GM23338 (cell line): ENCODE data around the gene PGA3. TPM values are rescaled to one million over a fixed set of nuclear protein-coding genes. Genes with fewer than 3 reads are reported as not detected.
"Not testable (repeated sequence)": the region's sequence is repeated elsewhere in the genome, so short reads cannot be mapped to it uniquely, and the experiment has no call there.

ENCODE experiments used
- ATAC-seq: fragments of 200-7000 bp; cut with Tn5 transposase; 3 replicates; pipeline ENCODE4 v1.9.1; 2020
- DNase-seq: peaks from one replicate; pipeline ENCODE4 v3.0.0-alpha.2; 2015; ENCODE audit warnings: low spot score
- H2AFZ ChIP-seq: fragments of 200-600 bp; sonication (generic); 2 replicates; pipeline ENCODE4 v1.8.0; 2016; ENCODE audit warnings: antibody characterized with exemption, mild to moderate bottlenecking, moderate library complexity
- H3F3A ChIP-seq: fragments of 200-600 bp; sonication (generic); replicated peaks from 2 replicates; pipeline ENCODE4 v1.8.0; 2017; ENCODE audit warnings: antibody characterized with exemption, mixed run types, low read depth
- H3K27ac ChIP-seq: fragments of 200-600 bp; sonication (generic); 2 replicates; pipeline ENCODE4 v1.6.1; 2016; ENCODE audit warnings: low read depth
- H3K27me3 ChIP-seq: fragments of 200-600 bp; sonication (generic); 2 replicates; pipeline ENCODE4 v1.8.0; 2016; ENCODE audit warnings: mild to moderate bottlenecking, mixed run types, moderate library complexity; ENCODE audit not compliant: insufficient read depth
- H3K36me3 ChIP-seq: fragments of 200-600 bp; sonication (generic); 2 replicates; pipeline ENCODE4 v1.8.0; 2016; ENCODE audit warnings: mild to moderate bottlenecking; ENCODE audit not compliant: insufficient read depth
- H3K4me1 ChIP-seq: fragments of 200-600 bp; sonication (generic); 2 replicates; pipeline ENCODE4 v1.8.0; 2016; ENCODE audit warnings: mild to moderate bottlenecking, moderate library complexity; ENCODE audit not compliant: insufficient read depth
- H3K4me2 ChIP-seq: fragments of 200-600 bp; sonication (generic); 2 replicates; pipeline ENCODE4 v1.7.1; 2017; ENCODE audit warnings: mixed run types
- H3K4me3 ChIP-seq: fragments of 200-600 bp; sonication (generic); 2 replicates; pipeline ENCODE4 v1.6.1; 2016; ENCODE audit warnings: mixed run types
- H3K79me2 ChIP-seq: fragments of 200-600 bp; sonication (generic); replicated peaks from 2 replicates; pipeline ENCODE4 v1.8.0; 2017; ENCODE audit warnings: mild to moderate bottlenecking; ENCODE audit not compliant: insufficient read depth
- H3K9me2 ChIP-seq: fragments of 200-600 bp; sonication (generic); 2 replicates; pipeline ENCODE4 v1.8.0; 2017; ENCODE audit not compliant: insufficient read depth
- H4K20me1 ChIP-seq: fragments of 200-600 bp; sonication (generic); replicated peaks from 2 replicates; pipeline ENCODE4 v1.8.0; 2017; ENCODE audit warnings: mild to moderate bottlenecking; ENCODE audit not compliant: insufficient read depth
- H3K27ac Mint-ChIP-seq: 2 replicates; pipeline ENCODE4 v1.8.0; 2020; ENCODE audit warnings: inconsistent platforms, mild to moderate bottlenecking, moderate library complexity, mixed read lengths
- H3K27me3 Mint-ChIP-seq: 3 replicates; pipeline ENCODE4 v1.8.0; 2022; ENCODE audit warnings: low read depth, mild to moderate bottlenecking, moderate library complexity, mixed read lengths, inconsistent platforms; ENCODE audit not compliant: insufficient read depth, poor library complexity
- H3K36me3 Mint-ChIP-seq: 3 replicates; pipeline ENCODE4 v1.8.0; 2021; ENCODE audit warnings: low read depth, mild to moderate bottlenecking, inconsistent platforms, moderate library complexity, mixed read lengths
- H3K4me1 Mint-ChIP-seq: 3 replicates; pipeline ENCODE4 v1.8.0; 2020; ENCODE audit warnings: mild to moderate bottlenecking, inconsistent platforms, mixed read lengths
- H3K4me3 Mint-ChIP-seq: 3 replicates; pipeline ENCODE4 v1.8.0; 2021; ENCODE audit warnings: moderate library complexity, mild to moderate bottlenecking, inconsistent platforms, mixed read lengths
- H3K9me3 Mint-ChIP-seq: 3 replicates; pipeline ENCODE4 v1.8.0; 2020; ENCODE audit warnings: moderate library complexity, mild to moderate bottlenecking, inconsistent platforms, mixed read lengths
- CREB1 ChIP-seq: fragments of 250-450 bp; sonication (Bioruptor Pico); IDR thresholded peaks from 2 replicates; pipeline ENCODE4 v1.5.0; 2020; ENCODE audit warnings: low read depth, mild to moderate bottlenecking, moderate library complexity
- CTCF ChIP-seq, 2 experiments: fragments of 200-600 bp in 1 of 2; sonication (generic) in 1 of 2; conservative IDR thresholded peaks; 2 replicates each; pipeline versions ENCODE4 v1.5.1 to v1.6.1; 2016 to 2017; ENCODE audit warnings: antibody characterized with exemption in 2 of 2, low read depth in 2 of 2, mild to moderate bottlenecking in 2 of 2, moderate library complexity in 1 of 2
- ETS1 ChIP-seq: IDR thresholded peaks from 2 replicates; pipeline ENCODE4 v1.6.1; 2016; ENCODE audit warnings: antibody characterized with exemption
- EZH2phosphoT487 ChIP-seq: fragments of 200-600 bp; sonication (generic); IDR thresholded peaks from one replicate; pipeline ENCODE4 v1.8.1; 2018; ENCODE audit warnings: antibody characterized with exemption; ENCODE audit not compliant: unreplicated experiment
- JUNB ChIP-seq: IDR thresholded peaks from one replicate; pipeline ENCODE4 v1.6.1; 2016; ENCODE audit warnings: antibody characterized with exemption; ENCODE audit not compliant: unreplicated experiment
- NANOG ChIP-seq: IDR thresholded peaks from 2 replicates; pipeline ENCODE4 v1.6.1; 2016; ENCODE audit warnings: antibody characterized with exemption, borderline replicate concordance
- POLR2AphosphoS5 ChIP-seq: IDR thresholded peaks from 2 replicates; pipeline ENCODE4 v1.6.1; 2016; ENCODE audit warnings: antibody characterized with exemption, low read depth
- REST ChIP-seq: IDR thresholded peaks from one replicate; pipeline ENCODE4 v1.6.1; 2018; ENCODE audit warnings: antibody characterized with exemption; ENCODE audit not compliant: unreplicated experiment
- ZNF114 ChIP-seq: fragments of 250-450 bp; sonication (Bioruptor Pico); IDR thresholded peaks from 2 replicates; pipeline ENCODE4 v1.5.0; 2020; ENCODE audit warnings: mild to moderate bottlenecking, moderate library complexity
- long read RNA-seq: library from polyadenylated mRNA; unstranded; transcript quantifications from one replicate; pipeline ENCODE4 v2.0.0, GENCODE V29; 2020; ENCODE audit not compliant: unreplicated experiment
- polyA plus RNA-seq: library from polyadenylated mRNA; unstranded; fragments of >200 nt; fragmentation: Nextera tagmentation; extraction: Ambion mirVana; gene quantifications from 2 replicates; pipeline ENCODE4 v1.2.1, GENCODE V29; 2016
- total RNA-seq: library from RNA; depleted of rRNA; stranded (reverse); fragments of >200 nt; shearing (Covaris generic); gene quantifications from 2 replicates; pipeline ENCODE4 v1.2.3, GENCODE V29; 2014; rRNA removed

Gene PGA3
- total RNA-seq: not detected in 2 replicates
- polyA plus RNA-seq: 0.37 TPM in 1 of 2 replicates, not detected in the other
- long read RNA-seq: 0 reads

GRCh38 chr11:61202950-61203746 is at the start of gene PGA3:
Gene PGA3, plus strand, starts transcription at chr11:61203515. Its CDS starts 50 bp downstream, at chr11:61203565.
- H3K36me3 Mint-ChIP-seq, H3K4me1 ChIP-seq, H3K4me3 ChIP-seq, H3K79me2 ChIP-seq, H3K4me2 ChIP-seq, H3K27me3 ChIP-seq, H3K9me3 Mint-ChIP-seq, H3F3A ChIP-seq, H3K4me1 Mint-ChIP-seq, H3K27ac ChIP-seq, H3K27ac Mint-ChIP-seq, H3K27me3 Mint-ChIP-seq, H4K20me1 ChIP-seq, H3K4me3 Mint-ChIP-seq, H3K9me2 ChIP-seq, H3K36me3 ChIP-seq, DNase-seq: not testable (repeated sequence)
- H2AFZ ChIP-seq: 0 out of 2 replicates have a peak within 1 kb of the TSS, but pooled peaks have one; percentile 11
- peak; percentile 37 for ATAC-seq

- Mint-ChIP-seq H3K4me3 (no peak overlapping the region), H3K27me3 (peaks cover 13% of the 10 kb centered on the region), H3K27ac (no peak overlapping the region), H3K4me1 (peaks cover 49% of the 10 kb centered on the region), H3K9me3 (no peaks in the 10 kb centered on the region), H3K36me3 (no peaks in the 10 kb centered on the region)
- Histone ChIP-seq H3K4me3 (no peak overlapping the region), H3K79me2 (peaks cover 98% of the 10 kb centered on the region), H4K20me1 (peaks cover 43% of the 10 kb centered on the region), H3F3A (no peaks in the 10 kb centered on the region), H3K36me3 (no peaks in the 10 kb centered on the region), H2AFZ (no peak overlapping the region), H3K4me2 (no peak overlapping the region), H3K27ac (no peak overlapping the region), H3K4me1 (peaks cover 19% of the 10 kb centered on the region), H3K27me3 (no peaks in the 10 kb centered on the region), H3K9me2 (no peaks in the 10 kb centered on the region)
- DNase-seq (peak; percentile 36), ATAC-seq (peak; percentile 41)
- TF ChIP-seq POLR2AphosphoS5 (no peak), CTCF (conservative IDR thresholded peaks at IDR 0.05; ENCODE audit: low read depth in 2 of 2) (no peak), REST (no peak), EZH2phosphoT487 (no peak), CREB1 (CRISPR knock-in tag) (no peak), JUNB (no peak), ETS1 (no peak), ZNF114 (CRISPR knock-in tag) (no peak), NANOG (no peak)
Observed at GRCh38 chr11:61153593-61154095, 49.7 kb upstream of the PGA3 start.
